Measurements from ENCODE around the gene LRRC59.

GRCh38 chr17:50406578-50406977, 9.3 kb upstream of the LRRC59 start:
- TF ChIP-seq CTCF (IDR thresholded peaks at IDR 0.05; ENCODE audit: low read depth, low read length), result no peak
- TF ChIP-seq EZH2phosphoT487 (IDR thresholded peaks at IDR 0.05; ENCODE audit: low read depth), result no peak

Measured in OCI-LY3 (cell line).